NCI-H2081 treated with DMSO at 0.1 percent for 48 hours (cell line): Measurements from ENCODE around the gene NLE1.

Source experiments
- DNase-seq: peaks from one replicate; lab custom pipeline; 2025; lab: John Stamatoyannopoulos, UW

The NLE1 gene

DNA sequence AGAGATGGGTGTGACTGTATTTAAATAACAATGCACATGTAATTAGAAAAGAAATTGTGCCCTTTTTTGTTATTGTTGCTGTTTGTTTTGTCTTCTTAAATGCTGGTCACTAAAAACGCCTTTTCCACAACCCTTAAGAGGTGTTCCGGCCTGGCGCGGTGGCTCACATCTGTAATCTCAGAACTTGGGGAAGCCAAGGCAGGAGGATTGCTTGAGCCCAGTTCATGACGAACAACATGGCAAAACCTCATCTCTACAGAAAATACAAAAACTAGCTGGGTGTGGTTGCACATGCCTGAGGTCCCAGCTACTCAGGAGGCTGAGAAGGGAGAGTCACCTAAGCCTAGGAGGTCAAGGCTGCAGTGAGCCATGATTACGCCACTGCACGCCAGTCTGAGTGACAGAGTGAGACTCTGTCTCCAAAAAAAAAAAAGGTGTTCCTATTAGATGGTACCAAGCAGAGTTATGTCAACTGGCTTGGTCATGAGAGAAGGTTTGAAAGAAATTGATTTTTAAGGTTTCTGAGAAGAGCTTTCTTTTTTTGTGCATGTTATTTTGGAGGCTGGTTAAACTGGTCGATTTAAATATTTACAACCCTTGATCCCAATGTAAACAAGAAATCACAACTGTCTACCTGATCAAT is 55.1 kb downstream of the NLE1 start:
- no peak for DNase-seq

DNA sequence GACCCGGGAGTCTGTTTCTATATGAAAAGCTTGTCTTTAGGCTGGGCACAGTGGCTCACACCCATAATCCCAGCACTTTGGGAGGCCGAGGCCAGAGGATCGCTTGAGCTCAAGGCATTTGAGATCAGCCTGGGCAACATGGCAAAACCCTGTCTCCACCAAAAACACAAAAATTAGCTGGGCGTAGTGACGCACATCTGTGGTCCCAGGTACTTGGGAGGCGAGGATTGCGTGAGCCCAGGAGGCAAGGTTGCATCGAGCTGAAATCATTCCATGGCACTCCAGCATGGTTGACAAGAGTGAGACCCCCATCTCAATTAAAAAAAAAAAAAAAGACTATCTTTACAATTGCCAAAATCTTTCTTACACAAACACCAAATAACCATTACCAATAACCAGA is 55.9 kb downstream of the NLE1 start:
- DNase-seq, result no peak

GRCh38 chr17:35084987-35085386 is 57.1 kb downstream of the NLE1 start:
- DNase-seq, result no peak

- DNase-seq, result no peak
Measured at GRCh38 chr17:35083071-35083470, 59.0 kb downstream of the NLE1 start.

- DNase-seq, result no peak
Measured at GRCh38 chr17:35082073-35082657, 59.9 kb downstream of the NLE1 start.

DNA sequence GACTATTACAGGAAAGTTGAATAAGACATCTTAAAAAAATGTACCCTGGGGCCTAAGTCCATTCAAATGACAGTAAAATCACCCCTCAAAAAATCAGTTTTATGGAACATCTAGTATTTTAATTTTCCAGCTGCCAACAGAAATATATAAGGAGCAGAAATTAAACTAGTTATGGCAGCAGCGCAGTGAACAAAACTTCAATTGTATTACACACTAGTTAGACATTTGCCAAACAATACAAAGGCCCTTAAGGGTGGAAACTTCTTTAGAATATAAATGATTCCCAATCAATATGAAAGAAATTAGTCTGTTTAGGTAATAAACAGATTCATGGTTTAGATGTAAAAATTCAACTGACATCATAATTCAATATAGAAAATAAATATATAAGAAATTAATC is 60.5 kb downstream of the NLE1 start:
- DNase-seq, result no peak

GRCh38 chr17:35080536-35080935 is 61.6 kb downstream of the NLE1 start:
- DNase-seq, result no peak

GRCh38 chr17:35079547-35080423 is 62.3 kb downstream of the NLE1 start:
- no peak for DNase-seq
